GM13977 (cell line): Measurements from ENCODE around the gene MUC5AC.

Experiments used
- DNase-seq: peaks from one replicate; pipeline ENCODE4 v3.0.0; 2012; ENCODE audit warnings: low spot score
- CTCF ChIP-seq: IDR thresholded peaks from 2 replicates; pipeline ENCODE4 v1.5.1; 2012; ENCODE audit warnings: mild to moderate bottlenecking, control low read depth; ENCODE audit not compliant: insufficient read depth; ENCODE audit errors: extremely low read depth, missing control alignments
- in situ Hi-C: fragments of 300-500 bp; cut with MboI; formaldehyde crosslinking; loops from one replicate; pipeline ENCODE4 v1.12.0; 2022; ENCODE audit warnings: low sequenced_read_pairs, low pct_unique_long_range_greater_than_20kb, mixed read lengths, inconsistent platforms; ENCODE audit not compliant: unreplicated experiment

The MUC5AC gene

GRCh38 chr11:1138097-1138496, 19.7 kb upstream of the MUC5AC start:
- no peak for DNase-seq
- no peak for TF ChIP-seq CTCF
- in situ Hi-C loops: no loop called here

GRCh38 chr11:1139441-1140083, 18.2 kb upstream of the MUC5AC start:
- no peak for DNase-seq
- no peak for TF ChIP-seq CTCF
- in situ Hi-C loops: no loop called here

GRCh38 chr11:1140642-1141490, 16.9 kb upstream of the MUC5AC start:
- no peak for DNase-seq
- in situ Hi-C loops: no loop called here
- TF ChIP-seq CTCF: no peak

GRCh38 chr11:1146365-1146764, 11.4 kb upstream of the MUC5AC start:
- in situ Hi-C loops: no loop called here
- TF ChIP-seq CTCF: no peak
- no peak for DNase-seq

GRCh38 chr11:1147792-1148191, 10.0 kb upstream of the MUC5AC start:
- TF ChIP-seq CTCF: no peak
- in situ Hi-C loops: no loop called here
- DNase-seq: no peak

- in situ Hi-C loops: no loop called here
- DNase-seq: no peak
- no peak for TF ChIP-seq CTCF
Measured at GRCh38 chr11:1148752-1149180, 9.0 kb upstream of the MUC5AC start.
